GM12878 (cell line): Measurements from ENCODE around the gene HIBCH. TPM values are rescaled to one million over a fixed set of nuclear protein-coding genes. Genes with fewer than 3 reads are reported as not detected.

ENCODE experiments used
- CBX3 ChIP-seq: fragments of 200-600 bp; sonication (generic); IDR thresholded peaks from 2 replicates; pipeline ENCODE4 v1.6.1; 2016; ENCODE audit warnings: low read depth, borderline replicate concordance
- CHD4 ChIP-seq: fragments of 200-600 bp; sonication (generic); IDR thresholded peaks from 2 replicates; pipeline ENCODE4 v1.6.1; 2016; ENCODE audit warnings: mild to moderate bottlenecking
- E2F8 ChIP-seq: fragments of 450-650 bp; IDR thresholded peaks from 2 replicates; pipeline ENCODE4 v1.6.1; 2018; ENCODE audit warnings: mild to moderate bottlenecking, low read depth, moderate library complexity; ENCODE audit not compliant: partially characterized antibody
- EZH2 ChIP-seq: IDR thresholded peaks from 2 replicates; pipeline ENCODE4 v1.6.1; 2012; ENCODE audit warnings: low read depth, mild to moderate bottlenecking, control low read depth, inconsistent platforms, low read length, borderline replicate concordance; ENCODE audit not compliant: control insufficient read depth
- GABPA ChIP-seq: IDR thresholded peaks from 2 replicates; pipeline ENCODE4 v1.6.1; 2014; ENCODE audit warnings: antibody characterized with exemption, low read depth, mild to moderate bottlenecking, inconsistent platforms
- RAD21 ChIP-seq: IDR thresholded peaks from 2 replicates; pipeline ENCODE4 v1.6.1; 2011; ENCODE audit warnings: mild to moderate bottlenecking, low read depth, low read length, moderate library complexity; ENCODE audit not compliant: insufficient read depth
- USF1 ChIP-seq: IDR thresholded peaks from 2 replicates; pipeline ENCODE4 v1.6.1; 2011; ENCODE audit warnings: borderline replicate concordance, low read depth, mild to moderate bottlenecking, moderate library complexity, mixed read lengths, low read length; ENCODE audit not compliant: insufficient read depth; ENCODE audit errors: extremely low read length
- ZBTB4 ChIP-seq: fragments of 450-650 bp; formaldehyde crosslinking; IDR thresholded peaks from 2 replicates; pipeline ENCODE4 v1.4.0; 2022; ENCODE audit warnings: mild to moderate bottlenecking, moderate library complexity
- ZNF622 ChIP-seq: fragments of 450-650 bp; IDR thresholded peaks from 2 replicates; pipeline ENCODE4 v1.6.1; 2017; ENCODE audit warnings: mild to moderate bottlenecking, inconsistent platforms
- polyA plus RNA-seq, 11 experiments: library from polyadenylated mRNA; depleted of rRNA in 4 of 11; unstranded in 6 of 11; stranded (reverse) in 5 of 11; fragments of >200 nt; fragmentation: Nextera tagmentation in 4 of 11; fragmentation: Illumina TruSeq in 1 of 11; extraction: Ambion mirVana in 4 of 11; extraction: Trizol in 1 of 11; gene quantifications; 1 replicate in 1 of 11; 2 replicates in 10 of 11; pipeline versions ENCODE4 v1.2.1 to v1.2.3, GENCODE V29; 2011 to 2016; ENCODE audit warnings: inconsistent platforms in 2 of 11, missing spikeins in 2 of 11, low read depth in 1 of 11
- total RNA-seq, 4 experiments: library from RNA; depleted of rRNA in 3 of 4; stranded (reverse); fragments of >200 nt in 3 of 4; fragmentation: Illumina TruSeq in 1 of 4; extraction: Trizol in 1 of 4; gene quantifications; 2 replicates each; pipeline versions ENCODE4 v1.2.1 to v1.2.3, GENCODE V29; 2013 to 2021

Gene HIBCH
- total and polyA plus RNA-seq, 10 of the 15 experiments (the other 5 are each of a cell fraction or from before 2014, with no cell fraction given): 22.3 to 81.0 (median 37.4) TPM

DNA sequence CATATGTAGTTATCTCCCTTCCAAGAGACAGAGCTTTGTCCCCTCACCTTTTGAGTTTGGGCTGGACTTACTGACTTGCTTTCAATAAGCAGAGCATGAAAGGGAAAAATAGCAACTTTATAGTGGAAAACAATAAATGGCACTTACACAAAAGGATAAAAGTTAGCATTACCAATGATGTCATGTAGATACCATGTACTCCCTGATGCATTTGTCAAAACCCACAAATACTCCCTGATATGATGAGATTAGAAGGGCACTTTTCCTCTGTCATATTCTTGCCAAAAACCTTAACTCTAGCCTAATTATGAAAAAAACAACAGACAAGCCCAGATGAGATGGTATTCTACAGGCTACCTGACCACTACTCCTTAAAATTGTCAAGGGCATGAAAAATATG is 16.0 kb downstream of the HIBCH start (continued):
- no peak for TF ChIP-seq ZBTB4
- TF ChIP-seq CHD4: no peak
- no peak for TF ChIP-seq EZH2
- TF ChIP-seq E2F8: no peak
- no peak for TF ChIP-seq USF1
- TF ChIP-seq CBX3: no peak
- no peak for TF ChIP-seq ZNF622
- no peak for TF ChIP-seq GABPA
- TF ChIP-seq RAD21: no peak
- TF ChIP-seq, all 136 proteins: peak for 0
